HFFc6 (cell line): ENCODE measurements around the gene OR7G1. TPM values are rescaled to one million over a fixed set of nuclear protein-coding genes. Genes with fewer than 3 reads are reported as not detected.

Experiments
- DNase-seq: peaks from one replicate; pipeline ENCODE4 v3.0.0-alpha.2; 2018
- H3K27ac Mint-ChIP-seq: 2 replicates; pipeline ENCODE4 v1.8.0; 2020; ENCODE audit warnings: mild to moderate bottlenecking, mixed read lengths
- H3K27me3 Mint-ChIP-seq: 2 replicates; pipeline ENCODE4 v1.8.0; 2021; ENCODE audit warnings: mild to moderate bottlenecking, moderate library complexity, mixed read lengths; ENCODE audit not compliant: insufficient read depth
- H3K36me3 Mint-ChIP-seq: 2 replicates; pipeline ENCODE4 v1.8.0; 2021; ENCODE audit warnings: low read depth, mixed read lengths
- H3K4me1 Mint-ChIP-seq: 2 replicates; pipeline ENCODE4 v1.8.0; 2020; ENCODE audit warnings: low read depth, mixed read lengths
- H3K4me3 Mint-ChIP-seq: 2 replicates; pipeline ENCODE4 v1.8.0; 2020; ENCODE audit warnings: mild to moderate bottlenecking, moderate library complexity, mixed read lengths
- H3K9me3 Mint-ChIP-seq: 2 replicates; pipeline ENCODE4 v1.8.0; 2020; ENCODE audit warnings: mild to moderate bottlenecking, mixed read lengths
- total RNA-seq, 6 experiments: library from RNA; stranded (reverse); fragmentation: NEBNext Ultra II Directional; extraction: Animal tissue kit (Norgen Biotek cat#: 25700); gene quantifications; 2 replicates in 1 of 6; 3 replicates in 5 of 6; pipeline ENCODE4 v1.2.3, GENCODE V29; 2021
- TF ChIP-seq, protein P1 (sequence below): fragments of 200-600 bp; sonication (generic); IDR thresholded peaks from 2 replicates; pipeline ENCODE4 v1.5.0; 2021; ENCODE audit warnings: antibody characterized with exemption, mild to moderate bottlenecking

OR7G1 gene
- total RNA-seq, 6 experiments from 2014 or later, result not detected

DNA sequence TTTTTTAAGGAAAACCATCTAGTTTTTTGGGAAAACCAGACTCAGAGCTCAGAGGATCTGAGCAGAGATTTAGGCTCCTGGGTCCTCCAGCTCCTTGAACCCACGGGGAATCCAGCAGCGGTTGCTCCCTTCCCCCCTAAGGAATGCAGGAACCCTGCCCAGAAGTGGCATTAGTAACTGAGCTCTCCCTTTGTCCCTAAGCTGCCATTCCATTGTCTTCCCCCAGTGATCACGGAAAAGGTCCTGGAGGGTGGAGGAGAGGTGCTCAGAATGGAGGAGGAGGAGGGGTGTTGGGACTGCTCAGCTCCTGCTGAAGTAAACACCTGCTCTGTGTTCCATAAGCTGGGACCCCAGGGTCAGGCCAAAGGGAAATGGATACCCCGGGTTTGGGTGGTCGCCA is 45.5 kb downstream of the OR7G1 start:
- Mint-ChIP-seq H3K27ac (no peak overlapping the region), H3K4me1 (peaks cover 3% of the 10 kb centered on the region), H3K9me3 (peaks cover 9% of the 10 kb centered on the region), H3K27me3 (peaks cover 2% of the 10 kb centered on the region), H3K4me3 (no peak overlapping the region), H3K36me3 (no peaks in the 10 kb centered on the region)
- TF ChIP-seq, protein P1, sequence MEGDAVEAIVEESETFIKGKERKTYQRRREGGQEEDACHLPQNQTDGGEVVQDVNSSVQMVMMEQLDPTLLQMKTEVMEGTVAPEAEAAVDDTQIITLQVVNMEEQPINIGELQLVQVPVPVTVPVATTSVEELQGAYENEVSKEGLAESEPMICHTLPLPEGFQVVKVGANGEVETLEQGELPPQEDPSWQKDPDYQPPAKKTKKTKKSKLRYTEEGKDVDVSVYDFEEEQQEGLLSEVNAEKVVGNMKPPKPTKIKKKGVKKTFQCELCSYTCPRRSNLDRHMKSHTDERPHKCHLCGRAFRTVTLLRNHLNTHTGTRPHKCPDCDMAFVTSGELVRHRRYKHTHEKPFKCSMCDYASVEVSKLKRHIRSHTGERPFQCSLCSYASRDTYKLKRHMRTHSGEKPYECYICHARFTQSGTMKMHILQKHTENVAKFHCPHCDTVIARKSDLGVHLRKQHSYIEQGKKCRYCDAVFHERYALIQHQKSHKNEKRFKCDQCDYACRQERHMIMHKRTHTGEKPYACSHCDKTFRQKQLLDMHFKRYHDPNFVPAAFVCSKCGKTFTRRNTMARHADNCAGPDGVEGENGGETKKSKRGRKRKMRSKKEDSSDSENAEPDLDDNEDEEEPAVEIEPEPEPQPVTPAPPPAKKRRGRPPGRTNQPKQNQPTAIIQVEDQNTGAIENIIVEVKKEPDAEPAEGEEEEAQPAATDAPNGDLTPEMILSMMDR, result no peak
- DNase-seq, result no peak

DNA sequence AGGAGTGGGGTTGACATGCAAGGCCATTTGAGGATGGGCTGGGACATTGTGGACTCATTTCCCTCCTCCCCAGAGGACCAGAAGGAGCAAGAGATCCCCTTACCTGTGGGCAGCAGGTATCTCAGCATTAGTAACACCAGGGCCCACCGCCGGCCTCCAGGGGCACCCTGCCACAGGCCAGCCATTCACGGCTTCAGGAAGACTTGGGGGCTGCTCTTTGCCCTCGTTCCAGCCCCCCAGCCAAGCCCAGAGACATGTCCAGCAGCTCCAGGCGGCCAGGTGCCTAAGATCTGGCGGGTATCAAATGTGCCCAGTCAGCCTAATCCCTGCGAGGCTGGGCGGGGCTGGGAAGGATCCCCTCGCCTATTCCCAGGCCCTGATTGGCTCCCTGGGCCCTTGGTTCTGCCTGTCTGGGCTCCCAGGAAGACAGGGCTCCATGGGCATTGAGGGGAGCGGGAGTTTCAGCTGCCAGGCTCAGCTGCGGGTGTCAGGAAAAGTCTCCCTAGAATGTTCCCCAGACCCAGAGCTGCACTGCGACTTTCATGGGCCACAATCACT is 50.0 kb downstream of the OR7G1 start:
- TF ChIP-seq, protein P1, result no peak
- H3K9me3 Mint-ChIP-seq, result peaks cover 22% of the 10 kb centered on the region
- DNase-seq, result no peak
- H3K27ac Mint-ChIP-seq, result no peak overlapping the region
- no peaks in the 10 kb centered on the region for H3K36me3 Mint-ChIP-seq
- no peaks in the 10 kb centered on the region for H3K4me1 Mint-ChIP-seq
- no peaks in the 10 kb centered on the region for H3K27me3 Mint-ChIP-seq
- H3K4me3 Mint-ChIP-seq, result no peak overlapping the region

Other genes starting within 250 kb of the OR7G1 start
- not detected for gene MUC16, start 105.4 kb downstream of the OR7G1 start, total RNA-seq
- gene OR1M1, start 28.7 kb downstream of the OR7G1 start, total RNA-seq, result not detected
- gene OR7G2, start 8.3 kb downstream of the OR7G1 start, total RNA-seq, result not detected
- gene OR7G3, start 11.2 kb upstream of the OR7G1 start, total RNA-seq, result not detected
- gene ZNF317, start 24.6 kb upstream of the OR7G1 start, total RNA-seq, result 10 to 100 TPM; 17.1 to 21.8 (median 20.5) TPM
- not detected for gene OR7D2, start 63.2 kb upstream of the OR7G1 start, total RNA-seq
- not detected for gene OR7D4, start 103.8 kb upstream of the OR7G1 start, total RNA-seq
- gene OR7E24, start 135.2 kb upstream of the OR7G1 start, total RNA-seq, result not detected
- gene ZNF699, start 194.1 kb upstream of the OR7G1 start, total RNA-seq, result 1 to 10 TPM; 5.5 to 7.1 (median 6.6) TPM
- 10 to 100 TPM in 5 of 6 experiments, 1 to 10 TPM in 1; 9.2 to 13.8 (median 11.5) TPM for gene ZNF559, start 208.4 kb upstream of the OR7G1 start, total RNA-seq
- gene ZNF177, start 247.2 kb upstream of the OR7G1 start, total RNA-seq, result 1 to 10 TPM in 2 of 6 experiments, under 1 TPM in 4; 0.66 to 1.3 (median 0.91) TPM